SH-SY5Y (cell line): ENCODE measurements around the gene NOP16.

ENCODE experiments used
- GATA2 ChIP-seq: IDR thresholded peaks from 2 replicates; pipeline ENCODE4 v1.6.1; 2011; ENCODE audit warnings: mild to moderate bottlenecking, low read depth, low read length
- GATA3 ChIP-seq: IDR thresholded peaks from 2 replicates; pipeline ENCODE4 v1.6.1; 2011; ENCODE audit warnings: low read depth, mild to moderate bottlenecking, low read length, moderate library complexity

DNA sequence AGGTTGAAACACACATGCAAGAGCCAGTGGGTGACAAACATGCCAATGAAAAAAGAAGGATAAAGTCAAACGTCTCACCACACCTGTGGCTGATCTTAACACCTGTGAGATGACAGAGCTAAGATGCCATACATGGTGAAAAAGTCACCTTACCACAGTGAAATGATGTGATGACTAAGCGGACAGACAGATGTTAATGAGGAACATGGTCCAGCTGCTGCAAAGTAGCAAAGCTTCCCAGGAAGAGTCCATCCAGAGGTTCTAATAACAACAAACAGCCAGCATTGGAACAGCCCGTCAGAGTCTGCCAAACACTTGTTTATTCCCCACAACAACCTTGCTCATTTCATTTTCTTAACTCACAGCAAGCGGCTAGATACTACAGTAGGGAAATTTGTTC is 28.7 kb downstream of the NOP16 start:
- TF ChIP-seq GATA3 (no peak), GATA2 (no peak)
